GM12864 (cell line): Measurements from ENCODE around the gene NTSR1.

Experiments
- DNase-seq: peaks from one replicate; pipeline ENCODE4 v3.0.0-alpha.2; 2011; ENCODE audit warnings: low read depth
- H3K4me3 ChIP-seq: 2 replicates; pipeline ENCODE4 v1.5.1; 2011; ENCODE audit warnings: mild to moderate bottlenecking, low read depth, low read length, control low read depth
- CTCF ChIP-seq: IDR thresholded peaks from 2 replicates; pipeline ENCODE4 v1.5.1; 2011; ENCODE audit warnings: low read depth, mild to moderate bottlenecking, moderate library complexity, low read length, control low read depth, inconsistent platforms; ENCODE audit errors: missing control alignments

Gene NTSR1

DNA sequence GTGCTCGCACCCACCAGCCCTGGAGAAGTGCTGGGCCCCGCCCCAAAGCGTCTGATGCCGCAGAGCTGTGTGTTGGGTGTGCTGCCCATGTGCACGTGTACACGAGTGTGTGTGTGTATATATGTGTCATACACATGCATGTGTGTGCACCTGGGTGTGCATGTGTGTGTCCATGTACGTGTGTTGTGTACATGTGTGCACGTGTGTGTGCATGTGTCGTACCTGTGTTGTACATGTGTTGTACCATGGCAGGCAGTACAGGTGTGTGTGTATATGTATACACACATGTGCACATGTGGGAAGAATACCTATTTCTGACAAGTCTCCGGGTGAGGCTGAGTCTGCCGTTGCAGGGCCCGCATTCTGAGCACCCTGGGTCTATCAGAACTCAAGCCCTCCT is 81.4 kb downstream of the NTSR1 start:
- no peak overlapping the region for H3K4me3 ChIP-seq
- no peak for DNase-seq
- TF ChIP-seq CTCF = no peak

DNA sequence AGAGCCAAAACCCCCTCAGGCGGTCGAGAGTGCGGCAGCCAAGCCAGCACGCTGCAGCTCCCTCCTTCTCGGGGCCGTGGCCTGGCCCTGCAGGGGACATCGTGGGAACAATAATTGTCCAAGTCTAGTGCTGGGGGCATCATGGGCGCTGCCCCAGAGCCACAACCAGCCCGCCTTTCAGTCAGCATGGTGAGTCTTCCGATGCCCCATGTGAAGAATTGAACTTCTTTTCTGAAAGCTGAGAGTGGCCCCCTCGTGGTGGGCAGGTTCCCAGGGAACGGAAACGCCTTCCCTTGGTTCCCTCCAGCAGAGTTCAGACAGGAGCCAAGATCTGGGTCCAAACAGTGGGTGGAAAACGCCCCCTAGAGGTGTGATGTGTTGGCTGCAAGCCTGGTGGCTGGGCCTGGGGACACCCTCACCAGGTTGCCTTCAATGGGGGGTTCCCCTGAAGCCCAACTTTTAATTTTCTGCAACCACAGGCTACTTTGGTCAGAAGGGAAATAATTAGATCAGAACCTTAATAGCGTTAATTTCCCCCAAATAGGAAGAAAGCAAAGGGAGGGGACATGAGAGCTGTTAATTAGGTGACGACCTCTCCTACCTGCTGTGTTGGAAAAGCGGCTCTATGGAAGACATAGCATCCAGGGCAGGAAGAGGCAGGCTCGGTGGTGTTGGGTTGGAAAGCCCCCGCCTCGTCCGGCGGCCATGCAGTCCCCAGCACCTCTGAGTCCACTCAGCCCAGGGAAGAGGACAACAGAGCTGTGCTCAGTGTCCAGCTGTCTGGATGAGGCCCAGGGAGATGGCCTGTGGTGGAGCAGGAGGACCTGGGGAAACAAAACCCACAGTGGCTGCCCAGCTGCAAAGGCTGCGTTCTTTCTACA is 82.9 kb downstream of the NTSR1 start:
- peak; percentile 98 for TF ChIP-seq CTCF
- DNase-seq = peak; percentile 48
- H3K4me3 ChIP-seq = no peak overlapping the region

DNA sequence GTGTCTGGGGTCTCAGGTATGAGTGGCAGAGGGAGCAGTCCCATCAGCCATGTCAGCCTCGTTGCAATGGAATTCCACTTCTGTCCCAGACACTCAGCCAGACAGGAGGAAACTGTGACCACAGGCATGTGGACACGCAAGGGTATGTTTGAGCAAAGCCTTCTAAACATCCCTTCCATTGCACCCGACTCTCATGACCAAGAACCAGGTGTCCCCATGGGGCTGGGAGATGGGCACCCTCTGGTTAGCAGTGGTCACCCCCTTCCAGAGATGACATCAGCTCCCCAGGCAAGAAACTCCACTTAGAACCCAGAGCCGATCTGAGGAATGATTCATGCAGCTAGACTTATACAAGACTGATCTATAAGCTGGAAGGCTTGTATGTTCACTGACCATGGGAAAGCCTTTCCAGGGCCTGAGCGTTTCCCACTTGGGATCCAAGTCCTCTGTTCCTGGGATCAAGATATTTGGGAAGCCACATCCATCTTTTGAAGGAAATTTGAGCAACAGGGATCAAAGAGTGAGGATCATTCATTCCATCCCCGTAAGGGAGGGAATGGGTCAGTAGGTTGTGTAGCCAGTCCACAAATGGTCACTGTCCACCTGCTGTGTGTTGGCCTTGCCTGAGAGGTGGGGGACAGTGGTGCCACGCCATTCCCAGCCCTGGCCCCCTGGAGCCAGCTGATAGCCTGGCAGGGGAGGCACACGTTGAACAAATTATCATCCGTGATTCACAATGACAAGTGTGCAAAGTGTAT is 83.7 kb downstream of the NTSR1 start:
- H3K4me3 ChIP-seq = no peak overlapping the region
- DNase-seq = no peak
- TF ChIP-seq CTCF = no peak

DNA sequence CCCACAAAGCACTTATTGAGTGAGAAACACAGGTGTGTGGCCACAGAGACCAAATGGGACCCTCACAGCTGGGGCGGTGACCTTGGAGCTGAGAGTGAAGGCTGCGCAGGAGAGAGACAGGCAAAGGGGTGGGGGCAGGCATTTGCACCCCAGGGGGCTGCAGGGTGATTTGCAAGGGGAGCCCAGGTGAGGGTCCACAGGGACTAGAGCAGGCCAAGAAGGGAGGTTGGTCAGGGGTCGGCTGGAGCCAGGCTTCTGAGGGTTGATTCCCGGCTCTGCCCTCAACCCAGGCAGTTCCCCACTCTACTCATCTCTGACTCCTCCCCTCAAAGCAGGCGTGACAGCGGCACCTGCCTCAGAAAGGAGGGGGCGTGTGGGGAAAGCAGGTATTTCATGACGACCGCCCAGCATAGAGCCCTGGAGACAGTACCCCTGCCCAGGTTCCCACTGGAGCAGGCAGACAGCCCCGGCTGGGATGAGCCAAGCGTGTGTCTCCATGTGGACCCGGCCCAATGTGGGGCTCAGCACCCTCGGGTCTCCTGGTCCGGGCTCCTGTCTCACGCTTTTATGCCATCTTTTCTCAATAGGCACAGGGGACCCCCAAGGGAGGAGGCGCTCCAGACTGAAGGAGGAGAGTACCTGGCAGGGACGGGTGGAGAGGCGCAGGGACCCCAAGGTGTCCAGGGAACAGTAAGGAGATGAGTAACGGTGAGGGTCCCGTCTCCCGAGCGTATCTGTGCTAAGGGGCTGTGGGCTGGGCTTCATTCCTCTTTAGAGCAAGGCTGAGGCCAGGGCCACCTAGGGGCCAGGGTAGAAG is 84.5 kb downstream of the NTSR1 start:
- no peak overlapping the region; the same call in 1 of the 2 replicates for H3K4me3 ChIP-seq
- DNase-seq = no peak
- no peak for TF ChIP-seq CTCF

- H3K4me3 ChIP-seq = peak overlapping the region; percentile 37
- TF ChIP-seq CTCF = no peak
- no peak for DNase-seq
Observed at GRCh38 chr20:62793757-62794006, 85.0 kb downstream of the NTSR1 start.

- peak; percentile 75 for DNase-seq
- peak overlapping the region; percentile 73 for H3K4me3 ChIP-seq
- TF ChIP-seq CTCF = no peak
Observed at GRCh38 chr20:62794007-62794724, 85.5 kb downstream of the NTSR1 start.
